ENCODE data around the gene FKBP1B.

DNA sequence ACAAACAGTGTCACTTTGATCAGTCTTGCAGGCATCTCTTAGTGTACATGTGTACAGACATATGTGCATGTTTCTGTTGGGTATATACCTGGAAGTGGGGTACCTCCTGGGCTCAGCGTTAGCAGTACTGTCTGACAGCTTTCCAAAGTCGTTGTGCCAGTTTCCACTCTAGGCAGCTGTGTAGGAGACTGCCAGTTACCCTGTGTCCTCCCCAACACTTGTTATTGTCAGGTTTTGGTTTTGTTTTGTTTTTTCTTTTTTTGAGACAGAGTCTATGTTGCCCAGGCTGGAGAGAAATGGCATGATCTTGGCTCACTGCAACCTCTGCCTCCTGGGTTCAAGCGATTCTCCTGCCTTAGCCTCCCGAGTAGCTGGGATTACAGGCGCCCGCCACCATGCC, 6.2 kb downstream of the FKBP1B start:
- no peak for TF ChIP-seq POLR2A (IDR thresholded peaks at IDR 0.05)
- TF ChIP-seq, protein P1, sequence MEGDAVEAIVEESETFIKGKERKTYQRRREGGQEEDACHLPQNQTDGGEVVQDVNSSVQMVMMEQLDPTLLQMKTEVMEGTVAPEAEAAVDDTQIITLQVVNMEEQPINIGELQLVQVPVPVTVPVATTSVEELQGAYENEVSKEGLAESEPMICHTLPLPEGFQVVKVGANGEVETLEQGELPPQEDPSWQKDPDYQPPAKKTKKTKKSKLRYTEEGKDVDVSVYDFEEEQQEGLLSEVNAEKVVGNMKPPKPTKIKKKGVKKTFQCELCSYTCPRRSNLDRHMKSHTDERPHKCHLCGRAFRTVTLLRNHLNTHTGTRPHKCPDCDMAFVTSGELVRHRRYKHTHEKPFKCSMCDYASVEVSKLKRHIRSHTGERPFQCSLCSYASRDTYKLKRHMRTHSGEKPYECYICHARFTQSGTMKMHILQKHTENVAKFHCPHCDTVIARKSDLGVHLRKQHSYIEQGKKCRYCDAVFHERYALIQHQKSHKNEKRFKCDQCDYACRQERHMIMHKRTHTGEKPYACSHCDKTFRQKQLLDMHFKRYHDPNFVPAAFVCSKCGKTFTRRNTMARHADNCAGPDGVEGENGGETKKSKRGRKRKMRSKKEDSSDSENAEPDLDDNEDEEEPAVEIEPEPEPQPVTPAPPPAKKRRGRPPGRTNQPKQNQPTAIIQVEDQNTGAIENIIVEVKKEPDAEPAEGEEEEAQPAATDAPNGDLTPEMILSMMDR (IDR thresholded peaks at IDR 0.05), result no peak
- no peak for TF ChIP-seq POLR2AphosphoS5 (IDR thresholded peaks at IDR 0.05)
- TF ChIP-seq EP300 (IDR thresholded peaks at IDR 0.05), result no peak

All from upper lobe of left lung (tissue), 4 donors.